Hematopoietic multipotent progenitor cell treated with erythropoietin and hydrocortisone succinate and interleukin-3 and kit ligand, for 6 days (in vitro differentiated cells): Measurements from ENCODE around the gene SNIP1.
A peak's percentile ranks its signal among the peaks of the same experiment; 100 is the strongest.
"Not testable (repeated sequence)": the region's sequence is repeated elsewhere in the genome, so short reads cannot be mapped to it uniquely, and the experiment has no call there.

Experiments used
- DNase-seq: peaks from one replicate; pipeline ENCODE4 v3.0.0-alpha.2; 2015

Gene SNIP1

DNA sequence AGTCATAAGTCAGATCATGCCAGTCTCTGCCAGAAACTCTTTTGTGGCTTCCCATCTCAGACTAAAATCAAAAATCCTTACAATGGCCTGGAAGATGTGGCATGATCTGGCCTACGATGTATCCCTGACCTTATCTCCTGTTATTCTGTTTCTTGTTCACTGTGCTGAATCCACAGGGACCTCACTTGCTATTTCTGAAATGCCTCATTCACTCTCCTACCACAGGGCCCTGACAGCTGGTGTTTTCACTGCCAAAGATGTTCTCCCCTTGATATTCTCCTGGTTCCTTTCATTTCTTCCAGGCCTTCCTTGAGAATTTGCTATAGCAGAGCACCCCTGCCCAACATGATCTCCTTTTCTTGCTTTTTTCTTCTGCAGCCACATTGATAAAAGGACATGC, 4.3 kb upstream of the SNIP1 start:
- no peak for DNase-seq

DNA sequence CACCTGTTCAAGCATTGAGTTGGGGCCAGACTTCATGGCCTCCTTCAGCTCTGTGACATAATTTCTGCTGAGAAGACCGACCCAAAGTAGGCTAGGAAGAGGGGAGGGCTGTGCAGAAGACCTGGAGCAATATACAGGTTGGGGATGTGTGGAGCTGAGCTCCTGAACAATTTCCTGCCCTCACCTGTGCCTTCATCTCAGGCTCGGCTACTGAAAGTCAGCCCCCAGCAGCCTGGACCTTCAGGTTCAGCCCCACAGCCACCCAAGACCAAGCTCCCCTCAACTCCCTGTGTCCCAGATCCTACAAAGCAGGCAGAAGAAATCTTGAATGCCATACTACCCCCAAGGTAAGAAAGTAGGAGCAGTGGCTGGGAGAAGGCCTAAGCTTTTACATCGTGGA, 3.3 kb upstream of the SNIP1 start:
- no peak for DNase-seq

DNA sequence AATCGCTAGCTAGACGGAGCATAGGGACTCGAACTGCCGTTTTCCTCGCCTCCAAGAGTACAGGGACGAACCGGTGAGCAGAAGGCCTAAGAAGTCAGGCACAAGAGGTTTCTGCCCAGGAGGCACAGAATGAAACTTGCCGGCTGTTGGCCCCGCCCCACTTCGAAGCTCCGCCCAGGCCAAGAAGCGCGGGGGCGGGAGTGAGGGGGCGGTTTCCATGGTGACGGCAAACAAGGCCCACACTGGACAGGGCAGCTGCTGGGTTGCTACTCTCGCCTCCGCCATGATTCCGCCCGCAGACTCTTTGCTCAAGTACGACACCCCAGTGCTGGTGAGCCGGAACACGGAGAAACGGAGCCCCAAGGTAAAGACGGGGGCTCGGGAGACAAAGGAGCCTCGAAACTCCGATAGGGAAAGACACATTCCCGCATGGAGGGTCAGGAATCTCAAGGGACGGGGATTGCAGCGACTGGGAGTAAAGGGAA, 2.7 kb upstream of the SNIP1 start, which contains the start of gene DNALI1:
TSS of gene DNALI1 (plus strand) at position 229 of the 485 bp plus-strand sequence. CDS start at position 284, 55 bp downstream.
- DNase-seq, result peak; percentile 78

DNA sequence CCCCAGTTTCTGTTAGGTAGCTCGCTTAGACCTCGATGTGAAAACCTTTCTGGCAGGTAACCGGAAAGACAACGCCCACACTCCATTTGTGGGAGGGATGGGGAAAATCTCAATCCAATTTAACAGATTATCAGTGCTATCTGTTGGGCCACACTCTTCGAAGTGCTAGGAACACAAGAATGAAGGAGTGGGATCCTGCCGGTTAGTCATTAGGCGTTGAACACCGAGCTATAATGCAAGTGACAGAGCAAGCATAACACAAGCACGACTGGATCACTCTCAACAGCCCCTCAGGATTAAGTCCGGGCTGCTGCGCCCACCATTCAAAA, 531 bp downstream of the SNIP1 start:
- no peak for DNase-seq

DNA sequence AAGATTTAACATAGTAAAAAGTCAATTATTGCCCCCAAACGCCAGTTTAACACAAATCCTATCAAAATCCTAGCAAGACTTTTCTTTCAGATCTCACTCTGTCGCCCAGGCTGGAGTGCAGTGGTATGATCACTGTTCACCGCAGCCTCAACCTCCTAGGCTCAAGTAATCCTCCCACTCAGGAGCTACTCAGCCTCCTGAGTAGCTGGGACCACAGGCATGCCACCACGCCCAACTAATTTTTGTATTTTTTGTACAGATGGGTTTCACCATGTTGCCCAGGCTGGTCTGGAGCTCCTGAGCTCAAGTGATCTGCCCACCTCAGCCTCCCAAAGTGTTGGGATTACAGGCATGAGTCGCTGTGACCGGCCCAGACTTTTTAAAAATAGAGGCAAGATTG, 4.8 kb downstream of the SNIP1 start:
- DNase-seq, result no peak

DNA sequence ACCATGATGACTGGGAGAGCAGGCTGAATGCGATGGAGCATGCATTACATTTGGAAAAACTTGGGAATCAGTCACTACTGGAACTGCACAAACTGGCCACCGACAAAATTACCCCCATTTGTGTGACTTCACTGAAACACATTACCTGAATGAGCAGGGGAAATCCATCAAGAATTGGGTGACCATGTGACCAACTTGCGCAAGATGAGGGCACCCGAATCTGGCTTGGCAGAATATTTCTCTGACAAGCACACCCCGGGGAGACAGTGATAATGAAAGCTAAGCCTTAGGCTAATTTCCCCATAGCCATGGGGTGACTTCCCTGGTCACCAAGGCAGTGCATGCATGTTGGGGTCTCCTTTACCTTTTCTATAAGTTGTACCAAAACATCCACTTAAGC, 9.1 kb downstream of the SNIP1 start:
- DNase-seq, result no peak

DNA sequence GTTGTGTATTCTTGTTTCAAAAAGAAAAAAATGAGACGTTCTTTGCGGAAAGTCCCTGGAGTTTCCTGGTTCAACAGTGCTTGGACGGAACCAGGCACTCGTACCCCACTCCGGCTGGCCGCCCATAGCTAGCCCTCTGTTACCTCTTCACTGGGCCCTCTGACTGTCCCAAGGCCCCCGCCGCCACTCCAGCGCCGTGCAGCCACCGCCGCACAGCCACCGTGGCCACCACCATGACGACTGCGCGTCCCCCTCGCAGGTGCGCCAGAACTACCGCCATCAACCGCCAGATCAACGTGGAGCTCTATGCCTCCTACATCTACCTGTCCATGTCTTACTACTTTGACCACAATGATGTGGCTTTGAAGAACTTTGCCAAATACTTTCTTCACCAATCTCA, 9.6 kb downstream of the SNIP1 start:
- no peak for DNase-seq

DNA sequence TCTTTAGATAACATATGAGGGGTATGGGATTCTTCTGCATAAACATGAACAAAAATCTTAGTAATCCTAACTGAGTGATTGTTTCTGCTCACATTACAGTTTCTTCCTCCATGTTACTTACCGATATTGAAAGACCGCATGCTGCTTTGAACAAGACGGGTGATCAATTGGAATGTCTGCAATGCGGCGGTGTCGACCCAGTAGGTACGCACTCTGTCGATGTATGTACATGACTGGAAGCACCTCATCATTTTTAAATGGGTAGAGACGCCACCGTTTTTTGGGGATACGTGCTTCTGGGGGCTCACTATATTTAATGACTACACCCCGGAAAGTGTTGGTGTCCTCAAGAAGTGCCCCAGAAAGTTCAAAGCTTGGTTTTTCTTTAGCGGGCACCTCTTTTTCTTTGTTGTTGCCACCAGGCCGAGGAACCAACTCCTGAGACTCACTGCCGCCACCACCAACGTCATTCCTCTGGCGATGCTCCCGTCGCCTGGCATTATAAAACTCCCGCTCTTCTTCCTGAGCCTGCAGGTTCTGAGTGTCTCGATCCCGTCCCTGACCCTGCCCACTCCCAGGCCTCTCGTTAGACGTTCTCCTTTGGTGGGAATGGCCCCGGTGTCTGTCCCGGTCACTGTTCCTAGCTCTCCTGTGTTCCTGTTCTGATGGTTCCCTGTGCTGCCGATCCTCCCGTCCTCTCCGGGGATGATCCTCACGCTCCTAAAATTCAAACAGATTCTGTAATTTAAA, 13.9 kb downstream of the SNIP1 start:
- no peak for DNase-seq

DNA sequence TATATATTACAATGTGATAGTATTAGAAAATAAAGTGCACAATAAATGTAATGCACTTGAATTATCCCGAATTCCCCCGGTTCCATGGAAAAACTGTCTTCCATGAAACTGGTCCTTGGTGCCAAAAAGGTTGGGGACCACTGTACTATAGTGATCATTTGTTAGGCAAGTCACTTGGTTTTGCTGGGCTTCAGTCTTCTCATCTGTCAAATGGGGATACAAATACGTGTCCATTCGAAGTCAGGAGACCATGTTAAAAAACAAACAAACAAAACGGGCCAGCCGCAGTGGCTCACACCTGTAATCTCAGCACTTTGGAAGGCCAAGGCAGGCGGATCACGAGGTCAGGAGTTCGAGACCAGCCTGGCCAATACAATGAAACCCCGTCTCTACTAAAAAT, 14.9 kb downstream of the SNIP1 start:
- DNase-seq, result not testable (repeated sequence)

DNA sequence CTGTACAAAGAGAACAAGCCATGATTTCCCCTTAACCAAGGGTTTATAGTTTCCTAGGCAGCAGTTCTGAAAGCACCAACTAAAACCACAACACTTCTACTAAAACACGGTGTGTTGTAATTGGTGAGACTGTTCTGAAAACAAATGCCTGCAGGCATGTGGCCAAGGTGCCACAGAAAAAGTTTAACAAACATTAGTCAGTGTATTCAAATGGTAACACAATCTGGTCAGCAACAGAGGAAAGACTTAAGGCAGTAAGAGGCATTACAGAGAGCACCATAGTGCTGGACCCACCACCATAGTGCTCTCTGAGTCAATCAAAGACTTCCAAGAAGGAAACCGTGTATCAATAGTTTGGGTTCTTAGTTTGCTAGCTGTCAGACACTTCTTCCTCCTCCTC, 16.7 kb downstream of the SNIP1 start:
- DNase-seq, result no peak

DNA sequence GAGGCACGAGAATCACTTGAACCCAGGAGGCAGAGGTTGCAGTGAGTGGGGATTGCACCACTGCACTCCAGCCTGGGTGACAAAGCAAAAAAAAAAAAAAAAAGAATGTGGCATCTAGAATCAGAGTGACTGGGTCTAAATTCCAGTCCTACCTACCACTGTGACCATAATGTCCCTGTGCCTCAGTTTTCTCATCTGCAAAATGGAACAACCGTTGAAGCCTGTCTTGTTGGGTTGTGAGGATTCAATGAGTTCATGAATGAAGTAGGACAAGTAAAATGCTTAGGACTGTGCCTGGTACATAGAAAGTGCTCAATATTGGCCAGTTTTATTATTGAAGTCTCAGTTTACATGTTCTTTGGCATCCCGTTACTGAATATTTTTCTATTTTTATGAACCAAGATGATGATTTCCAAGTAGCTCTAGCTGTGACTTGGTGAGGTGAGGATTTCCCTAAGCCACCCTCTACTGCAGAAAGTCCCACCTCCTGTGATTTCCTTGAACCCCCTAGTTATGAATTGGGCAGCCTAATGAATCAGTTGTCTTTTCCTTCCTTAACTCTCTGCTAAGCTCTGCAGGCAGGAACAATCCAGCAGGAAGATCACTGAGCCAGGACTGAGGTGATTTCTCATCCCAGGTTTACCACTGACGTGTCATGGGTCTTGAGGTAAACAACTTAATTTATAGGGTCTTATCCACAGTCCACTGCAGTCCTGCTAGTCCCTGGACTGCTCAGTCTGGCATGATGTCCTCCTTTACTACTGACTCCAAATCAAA, 20.6 kb downstream of the SNIP1 start:
- no peak for DNase-seq

DNA sequence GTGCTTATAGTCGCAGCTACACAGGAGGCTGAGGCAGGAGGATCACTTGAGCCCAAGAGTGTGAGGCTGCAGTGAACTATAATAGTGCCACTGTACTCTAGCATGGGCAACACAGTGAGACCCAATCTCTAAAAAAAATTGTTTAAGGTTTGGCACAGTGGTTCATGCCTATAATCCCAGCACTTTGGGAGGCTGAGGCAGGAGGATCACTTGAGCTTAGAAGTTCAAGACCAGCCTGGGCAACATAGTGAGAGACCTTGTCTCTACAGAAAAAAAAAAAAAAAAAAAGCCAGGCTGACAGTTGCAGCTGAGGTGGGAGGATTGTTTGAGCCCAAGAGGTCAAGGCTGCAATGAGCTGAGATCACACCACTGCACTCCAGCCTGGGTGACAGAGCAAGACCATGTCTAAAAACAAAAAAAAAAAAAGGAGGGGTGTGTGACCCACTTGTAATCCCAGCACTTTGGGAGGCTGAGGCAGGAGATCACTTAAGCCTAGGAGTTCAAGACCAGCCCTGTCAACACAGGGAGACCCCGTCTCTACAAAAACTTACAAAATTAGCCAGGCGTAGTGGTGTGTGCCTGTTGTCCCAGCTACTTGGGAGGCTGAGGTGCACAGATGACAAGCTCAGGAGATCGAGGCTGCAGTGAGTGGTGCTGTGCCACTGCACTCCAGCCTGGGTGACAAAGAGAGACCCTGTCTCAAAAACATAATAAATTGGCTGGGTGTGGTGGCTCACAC, 21.5 kb downstream of the SNIP1 start:
- DNase-seq, result not testable (repeated sequence)

DNA sequence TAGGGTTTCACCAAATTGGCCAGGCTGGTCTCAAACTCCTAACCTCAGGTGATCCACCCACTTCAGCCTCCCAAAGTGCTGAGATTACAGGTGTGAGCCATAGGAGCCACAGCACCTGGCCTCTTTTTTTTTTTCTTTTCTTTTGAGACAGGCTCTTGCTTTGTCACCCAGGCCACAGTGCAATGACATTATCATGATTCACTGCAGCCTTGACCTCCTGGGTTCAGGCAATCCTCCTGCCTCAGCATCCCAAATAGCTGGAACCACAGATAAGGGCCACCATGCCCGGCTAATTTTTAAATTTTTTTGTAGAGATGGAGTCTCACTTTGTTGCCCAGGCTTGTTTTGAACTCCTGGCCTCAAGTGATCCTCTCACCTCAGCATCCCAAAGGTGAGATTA, 24.2 kb downstream of the SNIP1 start:
- not testable (repeated sequence) for DNase-seq

DNA sequence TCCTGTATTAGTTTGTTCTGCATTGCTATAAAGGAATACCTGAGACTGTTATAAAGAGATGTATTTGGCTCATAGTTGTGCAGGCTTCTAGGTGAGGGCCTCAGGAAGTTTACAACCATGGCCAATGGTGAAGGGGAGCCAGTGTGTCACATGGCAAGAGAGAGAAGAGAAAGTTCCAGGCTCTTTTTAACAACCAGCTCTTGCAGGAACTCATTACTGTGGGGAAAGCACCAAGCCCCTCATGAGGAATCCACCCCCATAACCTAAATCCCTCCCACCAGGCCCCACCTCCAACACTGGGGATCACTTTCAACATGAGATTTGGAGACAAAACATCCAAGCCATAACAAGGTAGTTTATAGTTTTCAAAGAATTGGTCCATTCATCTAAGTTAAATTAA, 34.5 kb downstream of the SNIP1 start:
- no peak for DNase-seq

DNA sequence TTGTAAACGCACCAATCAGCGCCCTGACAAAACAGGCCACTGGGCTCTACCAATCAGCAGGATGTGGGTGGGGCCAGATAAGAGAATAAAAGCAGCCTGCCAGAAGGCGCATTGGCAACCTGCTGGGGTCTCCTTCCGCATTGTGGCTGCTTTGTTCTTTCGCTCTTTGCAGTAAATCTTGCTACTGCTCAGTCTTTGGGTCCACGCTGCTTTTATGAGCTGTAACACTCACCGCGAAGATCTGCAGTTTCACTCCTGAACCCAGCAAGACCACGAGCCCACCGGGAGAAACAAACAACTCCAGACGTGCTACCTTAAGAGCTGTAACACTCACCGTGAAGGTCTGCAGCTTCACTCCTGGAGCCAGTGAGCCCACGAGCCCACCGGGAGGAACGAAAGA, 35.2 kb downstream of the SNIP1 start:
- not testable (repeated sequence) for DNase-seq

DNA sequence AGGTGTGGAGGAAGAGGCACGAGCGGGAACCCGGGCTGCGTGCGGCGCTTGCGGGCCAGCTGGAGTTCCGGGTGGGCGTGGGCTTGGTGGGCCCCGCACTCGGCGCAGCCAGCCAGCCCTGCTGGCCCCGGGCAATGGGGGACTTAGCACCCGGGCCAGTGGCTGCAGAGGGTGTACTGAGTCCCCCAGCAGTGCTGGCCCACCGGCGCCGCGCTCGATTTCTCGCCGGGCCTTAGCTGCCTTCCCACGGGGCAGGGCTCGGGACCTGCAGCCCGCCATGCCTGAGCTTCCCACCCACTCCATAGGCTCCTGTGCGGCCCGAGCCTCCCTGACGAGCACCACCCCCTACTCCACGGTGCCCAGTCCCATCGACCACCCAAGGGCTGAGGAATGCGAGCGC, 35.9 kb downstream of the SNIP1 start:
- DNase-seq, result not testable (repeated sequence)

DNA sequence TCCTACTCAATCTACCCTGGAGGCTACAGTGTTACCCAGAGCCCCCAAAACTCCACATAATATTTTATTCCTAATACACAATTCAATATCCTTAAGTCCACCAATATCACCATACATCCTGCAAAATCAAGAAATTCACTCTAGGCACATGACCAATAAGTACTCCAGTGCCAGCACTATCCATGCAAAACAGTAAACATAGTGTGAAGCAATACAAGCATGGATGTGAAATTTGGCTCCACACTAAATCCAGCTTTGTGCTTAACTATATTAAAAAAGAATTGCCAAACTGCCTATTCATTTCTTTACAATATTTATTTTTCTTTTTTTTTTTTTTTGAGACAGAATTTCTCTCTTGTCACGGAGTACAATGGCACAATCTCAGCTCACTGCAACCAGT, 36.5 kb downstream of the SNIP1 start:
- no peak for DNase-seq

DNA sequence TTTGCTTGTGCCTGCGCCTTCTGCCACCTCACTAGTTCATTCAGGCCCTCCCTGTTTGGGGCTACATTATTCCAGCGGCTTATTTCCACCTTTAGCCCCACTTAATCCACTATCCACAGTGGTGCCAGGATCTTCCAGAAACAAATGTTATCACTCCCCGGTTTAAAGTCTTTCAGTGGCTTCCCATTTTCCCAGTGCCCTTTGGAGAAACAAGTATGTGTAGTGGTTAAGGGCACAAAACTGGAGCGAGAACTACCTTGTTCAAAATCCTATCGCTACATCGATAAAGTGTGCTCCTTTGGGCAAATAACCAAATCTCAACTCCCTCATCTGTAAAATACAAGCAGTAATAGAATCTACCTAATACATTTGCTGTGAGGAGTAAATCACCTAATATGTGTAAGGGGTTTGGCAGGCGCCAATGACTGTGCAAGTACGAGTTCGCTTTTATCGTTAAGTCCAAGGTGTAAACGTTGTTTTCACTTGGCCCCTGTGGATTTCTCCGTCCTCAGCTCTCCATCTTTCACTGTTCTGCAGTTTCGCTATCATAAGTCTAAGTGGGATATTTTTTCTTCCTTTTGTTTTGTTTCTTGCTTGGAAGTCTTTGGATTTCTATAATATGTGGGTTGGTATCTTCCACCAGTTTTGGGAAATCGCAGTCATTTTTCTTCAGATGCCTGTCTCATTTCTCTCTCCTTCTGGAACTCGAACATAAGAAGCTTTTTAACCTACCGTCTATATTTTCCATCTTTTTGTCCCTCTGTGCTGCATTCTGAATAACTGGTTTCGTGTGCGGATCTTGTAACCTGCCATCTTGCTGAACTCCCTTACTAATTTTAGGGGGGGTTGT, 38.7 kb downstream of the SNIP1 start:
- no peak for DNase-seq

DNA sequence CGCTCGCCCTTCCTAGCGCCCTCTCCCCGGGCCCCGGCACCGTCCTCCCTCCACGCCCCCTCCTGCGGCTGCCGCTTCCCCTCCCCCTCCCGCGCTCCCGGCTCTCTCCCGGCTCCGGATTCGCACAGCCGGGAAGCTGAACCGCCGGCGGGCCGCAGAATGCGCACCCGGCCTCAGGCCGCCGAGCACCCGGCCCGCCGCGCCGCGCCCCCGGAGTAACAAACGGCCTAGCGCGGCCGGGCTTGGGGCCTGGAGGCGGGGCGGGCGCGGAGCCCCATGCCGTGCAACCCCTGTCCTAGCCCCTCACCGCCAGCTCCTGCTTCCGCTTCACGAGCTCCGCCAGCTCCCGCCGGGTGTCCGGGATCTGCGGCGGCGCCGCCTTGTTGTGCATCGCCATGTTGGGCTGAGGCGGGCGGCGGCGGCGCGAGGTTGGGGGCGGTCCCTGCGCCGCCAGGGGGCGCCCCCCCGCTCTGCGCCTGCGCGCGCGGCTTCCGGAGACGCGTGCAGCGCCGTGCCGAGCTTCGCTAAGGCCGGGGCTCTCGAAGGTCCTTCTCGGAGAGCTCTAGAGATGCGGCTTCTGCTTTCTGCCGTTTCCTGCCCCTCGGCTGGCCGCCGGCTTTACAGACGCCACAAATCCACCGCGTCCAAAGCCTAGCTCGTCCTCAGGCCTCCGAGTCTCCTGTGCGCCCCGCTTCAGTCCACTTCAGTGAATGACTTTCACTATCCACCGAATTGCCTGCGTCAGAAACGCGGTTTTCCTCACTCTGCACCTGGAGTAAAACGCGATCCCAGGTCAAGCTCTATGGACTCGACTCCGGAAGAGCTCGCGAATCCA, 39.5 kb downstream of the SNIP1 start, which contains the start of gene MEAF6:
TSS of gene MEAF6 (minus strand) at position 417 of the 835 bp plus-strand sequence. CDS start at position 397, 20 bp downstream.
- DNase-seq, result peak; percentile 90

DNA sequence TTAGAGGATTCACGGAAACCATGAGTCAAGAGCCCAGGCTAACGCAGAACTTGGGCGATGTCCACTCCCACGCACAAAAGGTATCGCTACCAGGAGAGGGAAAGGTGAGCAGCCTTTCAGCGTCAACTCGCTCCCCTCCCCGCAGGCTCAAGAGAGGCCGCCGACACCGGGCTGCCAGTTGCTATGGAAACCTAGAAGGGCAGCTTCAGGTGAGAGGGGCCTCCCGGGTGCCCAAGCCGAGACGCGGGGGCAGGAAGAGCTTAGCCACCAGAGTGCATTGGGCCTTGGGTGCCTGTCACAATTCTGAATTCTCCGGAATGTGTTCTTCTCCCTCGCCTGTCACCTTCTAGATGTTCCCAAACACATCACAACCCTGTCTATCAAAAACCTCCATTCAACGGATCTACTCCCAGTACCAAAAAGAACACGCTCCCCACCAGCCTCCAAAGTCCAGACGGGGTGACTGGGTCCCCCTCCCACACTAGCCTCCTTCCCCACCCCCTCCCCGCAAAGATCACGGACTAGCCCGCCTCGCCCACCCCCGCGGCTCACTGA, 40.2 kb downstream of the SNIP1 start:
- peak; percentile 54 for DNase-seq

DNA sequence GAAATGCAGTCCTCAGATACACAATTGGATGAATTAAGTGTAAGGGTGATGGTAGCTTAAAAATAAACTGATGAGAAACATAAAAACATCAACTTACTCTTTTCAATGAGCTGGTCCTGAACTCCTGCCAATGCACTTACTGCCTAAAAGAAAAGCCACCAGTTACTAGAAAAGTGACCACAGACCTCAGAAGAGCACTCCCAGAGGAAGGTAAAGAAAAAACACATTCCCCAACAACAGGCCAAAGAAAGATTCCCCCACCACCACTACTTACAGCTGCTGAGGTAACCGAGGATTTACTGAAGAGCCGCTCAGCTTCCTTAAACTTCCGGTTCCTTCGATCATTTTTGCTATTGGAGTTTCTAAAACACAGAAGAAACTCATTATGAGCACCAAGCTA, 44.9 kb downstream of the SNIP1 start:
- DNase-seq, result peak; percentile 72
